A673 (cell line): ENCODE measurements around the gene TAF7.

Source experiments
- CTCF ChIP-seq: fragments of 300-800, 200-600 bp; sonication (generic); conservative IDR thresholded peaks from 2 replicates; pipeline ENCODE4 v1.5.1; 2017; ENCODE audit warnings: low read depth, mild to moderate bottlenecking, antibody characterized with exemption, low read length, moderate library complexity, mixed read lengths
- EZH2 ChIP-seq: fragments of 200-600 bp; sonication (generic); IDR thresholded peaks from 2 replicates; pipeline ENCODE4 v1.6.1; 2017; ENCODE audit warnings: borderline replicate concordance, low read depth, mild to moderate bottlenecking, mixed read lengths, antibody characterized with exemption, low read length; ENCODE audit not compliant: poor library complexity, severe bottlenecking

- TF ChIP-seq EZH2 (no peak), CTCF (no peak)
These were observed 885 bp downstream of the TAF7 start for GRCh38 chr5:141319699-141320098.
